ENCODE data around the gene TKT.

GRCh38 chr3:53187430-53187829 is 68.4 kb downstream of the TKT start:
- TF ChIP-seq CTCF (IDR thresholded peaks at IDR 0.05) (no peak), POLR2A (IDR thresholded peaks at IDR 0.05) (no peak)

Measured in testis (tissue), 2 donors.